Measurements from ENCODE around the gene SPEF2.

Gene SPEF2

DNA sequence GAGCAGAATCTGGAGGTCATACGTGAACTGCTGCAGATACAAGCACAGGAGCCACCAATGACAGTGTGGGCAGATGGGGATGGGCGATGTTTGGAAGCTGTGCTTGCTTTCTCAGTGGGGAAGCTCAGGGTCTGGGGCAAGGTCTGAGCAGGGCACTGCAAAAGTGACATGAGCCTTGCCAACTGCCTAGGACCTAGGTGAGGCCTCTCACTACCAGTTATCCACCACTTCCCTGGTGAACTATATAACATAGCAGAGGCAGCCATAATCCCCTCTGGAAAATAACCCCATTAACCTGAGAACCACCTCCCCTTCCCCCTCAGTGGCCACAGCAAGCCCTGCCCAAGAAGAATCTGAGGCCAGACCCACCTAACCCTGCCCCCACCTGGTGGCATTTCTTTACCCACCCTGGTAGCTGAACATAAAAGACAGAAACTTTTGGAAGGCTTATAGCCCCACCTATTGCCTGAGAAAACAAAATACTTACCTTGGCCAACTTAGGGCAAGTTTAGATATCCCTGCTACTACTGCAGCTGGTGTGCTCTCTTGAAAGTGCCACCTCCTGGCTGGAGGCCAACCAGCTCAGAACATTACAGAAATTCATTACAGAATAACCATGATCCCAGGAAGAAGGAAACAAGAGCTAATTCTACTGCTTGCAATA, 18.8 kb upstream of the SPEF2 start:
- POLR2A ChIA-PET: no interaction called here
- CTCF ChIA-PET: interaction anchor here (0.6 to 1.5 kb wide), 8 partner anchors 9 to 583 kb away, joined by 3 to 6 read pairs (median 4); no protein-coding TSS in a partner anchor
- H3K4me3 ChIP-seq (ENCODE audit: low read depth, low read length): no peak overlapping the region
- no peaks in the 10 kb centered on the region for H3K4me1 ChIP-seq (ENCODE audit: control insufficient read depth, insufficient read depth, low read length)
- H3K36me3 ChIP-seq (ENCODE audit: control insufficient read depth in 2 of 2, insufficient read depth in 1 of 2, low read length in 2 of 2): no peaks in the 10 kb centered on the region
- TF ChIP-seq, protein P1, sequence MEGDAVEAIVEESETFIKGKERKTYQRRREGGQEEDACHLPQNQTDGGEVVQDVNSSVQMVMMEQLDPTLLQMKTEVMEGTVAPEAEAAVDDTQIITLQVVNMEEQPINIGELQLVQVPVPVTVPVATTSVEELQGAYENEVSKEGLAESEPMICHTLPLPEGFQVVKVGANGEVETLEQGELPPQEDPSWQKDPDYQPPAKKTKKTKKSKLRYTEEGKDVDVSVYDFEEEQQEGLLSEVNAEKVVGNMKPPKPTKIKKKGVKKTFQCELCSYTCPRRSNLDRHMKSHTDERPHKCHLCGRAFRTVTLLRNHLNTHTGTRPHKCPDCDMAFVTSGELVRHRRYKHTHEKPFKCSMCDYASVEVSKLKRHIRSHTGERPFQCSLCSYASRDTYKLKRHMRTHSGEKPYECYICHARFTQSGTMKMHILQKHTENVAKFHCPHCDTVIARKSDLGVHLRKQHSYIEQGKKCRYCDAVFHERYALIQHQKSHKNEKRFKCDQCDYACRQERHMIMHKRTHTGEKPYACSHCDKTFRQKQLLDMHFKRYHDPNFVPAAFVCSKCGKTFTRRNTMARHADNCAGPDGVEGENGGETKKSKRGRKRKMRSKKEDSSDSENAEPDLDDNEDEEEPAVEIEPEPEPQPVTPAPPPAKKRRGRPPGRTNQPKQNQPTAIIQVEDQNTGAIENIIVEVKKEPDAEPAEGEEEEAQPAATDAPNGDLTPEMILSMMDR (tag by site-specific recombination; IDR thresholded peaks at IDR 0.05): peak; percentile 52; the same call in 1 of the 2 replicates
- TF ChIP-seq ZNF133 (tag by site-specific recombination; IDR thresholded peaks at IDR 0.05): no peak
- no peak overlapping the region for H3K27ac ChIP-seq (ENCODE audit: extremely low read depth, low read depth, low read length)
- no peaks in the 10 kb centered on the region; the same call in 1 of the 2 replicates for H3K9me3 ChIP-seq (ENCODE audit: control insufficient read depth, insufficient read depth, low read depth, low read length)

DNA sequence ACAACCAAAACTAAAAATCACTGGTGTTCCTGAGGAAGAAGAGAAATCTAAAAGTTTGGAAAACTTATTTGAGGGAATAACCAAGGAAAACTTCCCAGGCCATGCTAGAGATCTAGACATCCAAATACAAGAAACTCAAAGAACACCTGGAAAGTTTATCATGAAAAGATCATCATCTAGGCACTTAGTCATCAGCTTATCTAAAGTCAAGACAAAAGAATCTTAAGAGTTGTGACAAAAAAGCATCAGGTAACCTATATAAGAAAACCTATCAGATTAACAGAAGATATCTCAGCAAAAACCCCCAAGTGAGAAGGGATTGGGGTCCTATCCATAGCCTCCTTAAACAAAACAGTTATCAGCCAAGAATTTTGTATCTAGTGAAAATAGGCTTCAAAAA, 17.1 kb upstream of the SPEF2 start:
- no peaks in the 10 kb centered on the region for H3K4me1 ChIP-seq (ENCODE audit: control insufficient read depth, insufficient read depth, low read length)
- ChIA-PET POLR2A (no interaction called here), CTCF (interaction anchor here (1.1 kb wide), 1 partner anchor 10 kb away, joined by 3 read pairs; no protein-coding TSS in a partner anchor)
- H3K36me3 ChIP-seq (ENCODE audit: control insufficient read depth in 2 of 2, insufficient read depth in 1 of 2, low read length in 2 of 2): no peaks in the 10 kb centered on the region
- no peak overlapping the region for H3K27ac ChIP-seq (ENCODE audit: extremely low read depth, low read depth, low read length)
- no peak overlapping the region for H3K4me3 ChIP-seq (ENCODE audit: low read depth, low read length)
- no peaks in the 10 kb centered on the region; the same call in 1 of the 2 replicates for H3K9me3 ChIP-seq (ENCODE audit: control insufficient read depth, insufficient read depth, low read depth, low read length)
- TF ChIP-seq ZNF335 (tag by site-specific recombination; conservative IDR thresholded peaks at IDR 0.05) (no peak), ZNF623 (tag by site-specific recombination; IDR thresholded peaks at IDR 0.05) (no peak), ZNF600 (tag by site-specific recombination; IDR thresholded peaks at IDR 0.05) (no peak), ZNF571 (tag by site-specific recombination; IDR thresholded peaks at IDR 0.05) (no peak), ZNF621 (tag by site-specific recombination; IDR thresholded peaks at IDR 0.05) (no peak), ZNF202 (tag by site-specific recombination; IDR thresholded peaks at IDR 0.05; ENCODE audit: borderline replicate concordance) (no peak), SCRT2 (tag by site-specific recombination; IDR thresholded peaks at IDR 0.05) (no peak), ZNF530 (tag by site-specific recombination; IDR thresholded peaks at IDR 0.05; ENCODE audit: low read depth) (no peak)
- TF ChIP-seq, protein P2, sequence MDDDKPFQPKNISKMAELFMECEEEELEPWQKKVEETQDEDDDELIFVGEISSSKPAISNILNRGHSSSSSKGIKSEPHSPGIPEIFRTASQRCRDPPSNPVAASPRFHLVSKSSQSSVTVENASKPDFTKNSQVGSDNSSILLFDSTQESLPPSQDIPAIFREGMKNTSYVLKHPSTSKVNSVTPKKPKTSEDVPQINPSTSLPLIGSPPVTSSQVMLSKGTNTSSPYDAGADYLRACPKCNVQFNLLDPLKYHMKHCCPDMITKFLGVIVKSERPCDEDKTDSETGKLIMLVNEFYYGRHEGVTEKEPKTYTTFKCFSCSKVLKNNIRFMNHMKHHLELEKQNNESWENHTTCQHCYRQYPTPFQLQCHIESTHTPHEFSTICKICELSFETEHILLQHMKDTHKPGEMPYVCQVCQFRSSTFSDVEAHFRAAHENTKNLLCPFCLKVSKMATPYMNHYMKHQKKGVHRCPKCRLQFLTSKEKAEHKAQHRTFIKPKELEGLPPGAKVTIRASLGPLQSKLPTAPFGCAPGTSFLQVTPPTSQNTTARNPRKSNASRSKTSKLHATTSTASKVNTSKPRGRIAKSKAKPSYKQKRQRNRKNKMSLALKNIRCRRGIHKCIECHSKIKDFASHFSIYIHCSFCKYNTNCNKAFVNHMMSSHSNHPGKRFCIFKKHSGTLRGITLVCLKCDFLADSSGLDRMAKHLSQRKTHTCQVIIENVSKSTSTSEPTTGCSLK (tag by site-specific recombination; IDR thresholded peaks at IDR 0.05): no peak
- TF ChIP-seq, protein P3, sequence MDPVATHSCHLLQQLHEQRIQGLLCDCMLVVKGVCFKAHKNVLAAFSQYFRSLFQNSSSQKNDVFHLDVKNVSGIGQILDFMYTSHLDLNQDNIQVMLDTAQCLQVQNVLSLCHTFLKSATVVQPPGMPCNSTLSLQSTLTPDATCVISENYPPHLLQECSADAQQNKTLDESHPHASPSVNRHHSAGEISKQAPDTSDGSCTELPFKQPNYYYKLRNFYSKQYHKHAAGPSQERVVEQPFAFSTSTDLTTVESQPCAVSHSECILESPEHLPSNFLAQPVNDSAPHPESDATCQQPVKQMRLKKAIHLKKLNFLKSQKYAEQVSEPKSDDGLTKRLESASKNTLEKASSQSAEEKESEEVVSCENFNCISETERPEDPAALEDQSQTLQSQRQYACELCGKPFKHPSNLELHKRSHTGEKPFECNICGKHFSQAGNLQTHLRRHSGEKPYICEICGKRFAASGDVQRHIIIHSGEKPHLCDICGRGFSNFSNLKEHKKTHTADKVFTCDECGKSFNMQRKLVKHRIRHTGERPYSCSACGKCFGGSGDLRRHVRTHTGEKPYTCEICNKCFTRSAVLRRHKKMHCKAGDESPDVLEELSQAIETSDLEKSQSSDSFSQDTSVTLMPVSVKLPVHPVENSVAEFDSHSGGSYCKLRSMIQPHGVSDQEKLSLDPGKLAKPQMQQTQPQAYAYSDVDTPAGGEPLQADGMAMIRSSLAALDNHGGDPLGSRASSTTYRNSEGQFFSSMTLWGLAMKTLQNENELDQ (tag by site-specific recombination; IDR thresholded peaks at IDR 0.05; ENCODE audit: low read depth): no peak
- TF ChIP-seq, protein P4, sequence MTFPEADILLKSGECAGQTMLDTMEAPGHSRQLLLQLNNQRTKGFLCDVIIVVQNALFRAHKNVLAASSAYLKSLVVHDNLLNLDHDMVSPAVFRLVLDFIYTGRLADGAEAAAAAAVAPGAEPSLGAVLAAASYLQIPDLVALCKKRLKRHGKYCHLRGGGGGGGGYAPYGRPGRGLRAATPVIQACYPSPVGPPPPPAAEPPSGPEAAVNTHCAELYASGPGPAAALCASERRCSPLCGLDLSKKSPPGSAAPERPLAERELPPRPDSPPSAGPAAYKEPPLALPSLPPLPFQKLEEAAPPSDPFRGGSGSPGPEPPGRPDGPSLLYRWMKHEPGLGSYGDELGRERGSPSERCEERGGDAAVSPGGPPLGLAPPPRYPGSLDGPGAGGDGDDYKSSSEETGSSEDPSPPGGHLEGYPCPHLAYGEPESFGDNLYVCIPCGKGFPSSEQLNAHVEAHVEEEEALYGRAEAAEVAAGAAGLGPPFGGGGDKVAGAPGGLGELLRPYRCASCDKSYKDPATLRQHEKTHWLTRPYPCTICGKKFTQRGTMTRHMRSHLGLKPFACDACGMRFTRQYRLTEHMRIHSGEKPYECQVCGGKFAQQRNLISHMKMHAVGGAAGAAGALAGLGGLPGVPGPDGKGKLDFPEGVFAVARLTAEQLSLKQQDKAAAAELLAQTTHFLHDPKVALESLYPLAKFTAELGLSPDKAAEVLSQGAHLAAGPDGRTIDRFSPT (tag by site-specific recombination; IDR thresholded peaks at IDR 0.05): no peak
- TF ChIP-seq, protein P5, sequence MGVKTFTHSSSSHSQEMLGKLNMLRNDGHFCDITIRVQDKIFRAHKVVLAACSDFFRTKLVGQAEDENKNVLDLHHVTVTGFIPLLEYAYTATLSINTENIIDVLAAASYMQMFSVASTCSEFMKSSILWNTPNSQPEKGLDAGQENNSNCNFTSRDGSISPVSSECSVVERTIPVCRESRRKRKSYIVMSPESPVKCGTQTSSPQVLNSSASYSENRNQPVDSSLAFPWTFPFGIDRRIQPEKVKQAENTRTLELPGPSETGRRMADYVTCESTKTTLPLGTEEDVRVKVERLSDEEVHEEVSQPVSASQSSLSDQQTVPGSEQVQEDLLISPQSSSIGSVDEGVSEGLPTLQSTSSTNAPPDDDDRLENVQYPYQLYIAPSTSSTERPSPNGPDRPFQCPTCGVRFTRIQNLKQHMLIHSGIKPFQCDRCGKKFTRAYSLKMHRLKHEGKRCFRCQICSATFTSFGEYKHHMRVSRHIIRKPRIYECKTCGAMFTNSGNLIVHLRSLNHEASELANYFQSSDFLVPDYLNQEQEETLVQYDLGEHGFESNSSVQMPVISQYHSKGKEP (tag by site-specific recombination; IDR thresholded peaks at IDR 0.05): no peak
- TF ChIP-seq, protein P6, sequence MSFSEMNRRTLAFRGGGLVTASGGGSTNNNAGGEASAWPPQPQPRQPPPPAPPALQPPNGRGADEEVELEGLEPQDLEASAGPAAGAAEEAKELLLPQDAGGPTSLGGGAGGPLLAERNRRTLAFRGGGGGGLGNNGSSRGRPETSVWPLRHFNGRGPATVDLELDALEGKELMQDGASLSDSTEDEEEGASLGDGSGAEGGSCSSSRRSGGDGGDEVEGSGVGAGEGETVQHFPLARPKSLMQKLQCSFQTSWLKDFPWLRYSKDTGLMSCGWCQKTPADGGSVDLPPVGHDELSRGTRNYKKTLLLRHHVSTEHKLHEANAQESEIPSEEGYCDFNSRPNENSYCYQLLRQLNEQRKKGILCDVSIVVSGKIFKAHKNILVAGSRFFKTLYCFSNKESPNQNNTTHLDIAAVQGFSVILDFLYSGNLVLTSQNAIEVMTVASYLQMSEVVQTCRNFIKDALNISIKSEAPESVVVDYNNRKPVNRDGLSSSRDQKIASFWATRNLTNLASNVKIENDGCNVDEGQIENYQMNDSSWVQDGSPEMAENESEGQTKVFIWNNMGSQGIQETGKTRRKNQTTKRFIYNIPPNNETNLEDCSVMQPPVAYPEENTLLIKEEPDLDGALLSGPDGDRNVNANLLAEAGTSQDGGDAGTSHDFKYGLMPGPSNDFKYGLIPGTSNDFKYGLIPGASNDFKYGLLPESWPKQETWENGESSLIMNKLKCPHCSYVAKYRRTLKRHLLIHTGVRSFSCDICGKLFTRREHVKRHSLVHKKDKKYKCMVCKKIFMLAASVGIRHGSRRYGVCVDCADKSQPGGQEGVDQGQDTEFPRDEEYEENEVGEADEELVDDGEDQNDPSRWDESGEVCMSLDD (tag by site-specific recombination; IDR thresholded peaks at IDR 0.05): no peak
- TF ChIP-seq, protein P7, sequence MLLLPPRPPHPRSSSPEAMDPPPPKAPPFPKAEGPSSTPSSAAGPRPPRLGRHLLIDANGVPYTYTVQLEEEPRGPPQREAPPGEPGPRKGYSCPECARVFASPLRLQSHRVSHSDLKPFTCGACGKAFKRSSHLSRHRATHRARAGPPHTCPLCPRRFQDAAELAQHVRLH (tag by site-specific recombination; IDR thresholded peaks at IDR 0.05): no peak
- TF ChIP-seq, protein P8, sequence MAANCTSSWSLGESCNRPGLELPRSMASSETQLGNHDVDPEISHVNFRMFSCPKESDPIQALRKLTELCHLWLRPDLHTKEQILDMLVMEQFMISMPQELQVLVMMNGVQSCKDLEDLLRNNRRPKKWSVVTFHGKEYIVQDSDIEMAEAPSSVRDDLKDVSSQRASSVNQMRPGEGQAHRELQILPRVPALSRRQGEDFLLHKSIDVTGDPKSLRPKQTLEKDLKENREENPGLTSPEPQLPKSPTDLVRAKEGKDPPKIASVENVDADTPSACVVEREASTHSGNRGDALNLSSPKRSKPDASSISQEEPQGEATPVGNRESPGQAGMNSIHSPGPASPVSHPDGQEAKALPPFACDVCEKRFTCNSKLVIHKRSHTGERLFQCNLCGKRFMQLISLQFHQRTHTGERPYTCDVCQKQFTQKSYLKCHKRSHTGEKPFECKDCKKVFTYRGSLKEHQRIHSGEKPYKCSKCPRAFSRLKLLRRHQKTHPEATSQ (tag by site-specific recombination; IDR thresholded peaks at IDR 0.05): no peak

All from HEK293 (cell line).